ENCODE data around the gene PPL. TPM values are rescaled to one million over a fixed set of nuclear protein-coding genes. Genes with fewer than 3 reads are reported as not detected.

Gene PPL
- total and polyA plus RNA-seq, 2 of the 8 experiments (the other 6 are each of a cell fraction or from before 2014, with no cell fraction given): 11.3 to 29.5 TPM

DNA sequence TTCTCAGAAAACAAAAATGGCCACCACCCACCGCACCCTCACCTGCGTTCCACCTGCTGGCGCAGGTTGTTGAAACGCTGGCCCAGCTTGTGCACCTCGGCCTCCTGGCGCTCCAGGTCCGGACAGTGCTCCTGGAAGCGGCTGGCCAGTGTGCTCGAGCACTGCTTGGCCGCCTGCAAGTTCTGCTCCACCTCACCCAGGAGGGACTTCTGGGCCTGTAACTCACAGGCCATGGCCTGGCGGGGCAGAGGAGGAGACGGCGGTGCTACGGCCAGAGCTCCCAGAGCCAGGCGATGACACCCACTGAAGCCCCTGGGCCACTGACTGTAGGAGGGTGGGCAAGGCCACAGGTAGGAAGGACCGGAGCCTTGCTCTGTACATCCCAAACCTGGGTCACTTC is 46.3 kb downstream of the PPL start (continued):
- no peak for TF ChIP-seq RNF2 (IDR thresholded peaks at IDR 0.05; ENCODE audit: borderline replicate concordance, low read depth, low read length, missing control alignments, poor library complexity, severe bottlenecking)
- no peak for TF ChIP-seq EZH2 (IDR thresholded peaks at IDR 0.05; ENCODE audit: low read depth, low read length, severe bottlenecking)
- TF ChIP-seq CHD2 (IDR thresholded peaks at IDR 0.05; ENCODE audit: low read length): no peak
- no peak for TF ChIP-seq HDAC6 (IDR thresholded peaks at IDR 0.05; ENCODE audit: low read depth, low read length)

All from H1 (cell line).